22Rv1 (cell line): ENCODE data around the gene ZNF804A.

Experiments
- CTCF ChIP-seq: fragments of 450-650 bp; IDR thresholded peaks from 2 replicates; pipeline ENCODE4 v1.5.1; 2017; ENCODE audit warnings: mild to moderate bottlenecking
- ZFX ChIP-seq: fragments of 450-650 bp; IDR thresholded peaks from 2 replicates; pipeline ENCODE4 v1.6.1; 2017; ENCODE audit warnings: antibody characterized with exemption, borderline replicate concordance

GRCh38 chr2:184851576-184851975 lies 253.2 kb downstream of the ZNF804A start:
- TF ChIP-seq CTCF: no peak
- no peak for TF ChIP-seq ZFX
